ENCODE data around the gene HTR3A. TPM values are rescaled to one million over a fixed set of nuclear protein-coding genes. Genes with fewer than 3 reads are reported as not detected.

HTR3A gene
- total RNA-seq, 1 donor from 2014 or later, result not detected

DNA sequence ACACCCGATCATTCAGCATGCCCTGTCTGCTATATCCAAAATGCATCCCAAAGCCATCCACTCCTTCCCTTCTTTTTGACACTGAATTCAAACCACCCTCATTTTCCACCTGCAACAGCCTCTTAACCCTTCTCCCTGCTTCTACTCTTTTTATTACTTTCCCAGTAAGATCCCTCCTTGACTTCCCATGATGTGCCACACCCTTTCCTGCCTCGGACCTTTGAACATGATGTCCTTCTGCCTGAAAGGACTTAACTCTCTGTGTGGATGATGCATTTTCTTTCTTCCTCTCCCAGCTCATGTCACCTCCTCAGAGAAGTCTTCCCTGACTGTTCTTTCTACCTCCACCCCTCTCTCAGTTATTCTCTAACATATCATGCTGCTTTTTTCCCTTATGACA is 36.5 kb downstream of the HTR3A start:
- no peak overlapping the region for H3K4me3 Mint-ChIP-seq (ENCODE audit: unreplicated experiment)
- H3K27ac Mint-ChIP-seq (ENCODE audit: unreplicated experiment), result no peak overlapping the region
- TF ChIP-seq, protein P1, sequence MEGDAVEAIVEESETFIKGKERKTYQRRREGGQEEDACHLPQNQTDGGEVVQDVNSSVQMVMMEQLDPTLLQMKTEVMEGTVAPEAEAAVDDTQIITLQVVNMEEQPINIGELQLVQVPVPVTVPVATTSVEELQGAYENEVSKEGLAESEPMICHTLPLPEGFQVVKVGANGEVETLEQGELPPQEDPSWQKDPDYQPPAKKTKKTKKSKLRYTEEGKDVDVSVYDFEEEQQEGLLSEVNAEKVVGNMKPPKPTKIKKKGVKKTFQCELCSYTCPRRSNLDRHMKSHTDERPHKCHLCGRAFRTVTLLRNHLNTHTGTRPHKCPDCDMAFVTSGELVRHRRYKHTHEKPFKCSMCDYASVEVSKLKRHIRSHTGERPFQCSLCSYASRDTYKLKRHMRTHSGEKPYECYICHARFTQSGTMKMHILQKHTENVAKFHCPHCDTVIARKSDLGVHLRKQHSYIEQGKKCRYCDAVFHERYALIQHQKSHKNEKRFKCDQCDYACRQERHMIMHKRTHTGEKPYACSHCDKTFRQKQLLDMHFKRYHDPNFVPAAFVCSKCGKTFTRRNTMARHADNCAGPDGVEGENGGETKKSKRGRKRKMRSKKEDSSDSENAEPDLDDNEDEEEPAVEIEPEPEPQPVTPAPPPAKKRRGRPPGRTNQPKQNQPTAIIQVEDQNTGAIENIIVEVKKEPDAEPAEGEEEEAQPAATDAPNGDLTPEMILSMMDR (IDR thresholded peaks at IDR 0.05; ENCODE audit: unreplicated experiment), result no peak
- no peak for DNase-seq (ENCODE audit: low spot score)
- no peaks in the 10 kb centered on the region for H3K36me3 Mint-ChIP-seq (ENCODE audit: low read depth, unreplicated experiment)
- H3K9me3 Mint-ChIP-seq (ENCODE audit: unreplicated experiment), result no peaks in the 10 kb centered on the region
- no peaks in the 10 kb centered on the region for H3K27me3 Mint-ChIP-seq (ENCODE audit: unreplicated experiment)
- H3K4me1 Mint-ChIP-seq (ENCODE audit: unreplicated experiment), result no peaks in the 10 kb centered on the region

DNA sequence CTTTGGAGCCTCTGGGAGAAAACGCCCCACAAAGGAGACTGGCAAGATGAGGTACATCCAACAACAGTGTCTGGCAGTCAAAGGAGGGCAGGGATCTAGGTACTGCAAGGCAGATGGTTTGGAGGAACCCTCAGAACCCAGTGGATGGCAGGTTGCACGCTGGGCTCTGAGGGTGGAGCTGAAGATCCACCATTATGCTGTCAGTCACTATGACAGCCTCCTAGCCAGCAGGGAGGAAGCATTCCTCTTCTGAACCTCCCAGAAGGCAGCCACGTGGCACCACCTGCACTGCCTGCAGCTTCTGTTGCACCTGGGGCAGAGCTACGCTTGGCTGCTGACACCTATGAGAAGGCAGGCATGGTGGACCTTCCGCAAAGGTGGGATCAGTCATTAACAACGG is 40.2 kb downstream of the HTR3A start:
- no peak overlapping the region for H3K4me3 Mint-ChIP-seq (ENCODE audit: unreplicated experiment)

DNA sequence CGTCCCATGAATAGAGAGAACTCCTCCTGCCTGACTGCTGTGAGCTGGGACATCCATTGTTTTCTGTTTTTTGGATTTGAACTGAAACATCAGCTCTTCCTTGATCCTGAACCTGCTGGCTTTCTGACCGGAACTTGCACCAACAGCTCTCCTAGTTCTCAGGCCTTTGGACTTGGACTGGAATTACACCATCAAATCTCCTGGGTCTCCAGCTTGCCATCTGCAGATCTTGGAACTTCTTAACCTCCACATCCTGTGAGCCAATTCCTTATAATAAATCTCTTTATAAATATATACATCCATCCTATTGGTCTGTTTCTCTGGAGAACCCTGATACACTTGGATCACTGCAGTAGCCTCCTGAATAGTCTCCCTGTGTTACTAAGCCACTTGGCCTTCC is 42.1 kb downstream of the HTR3A start:
- TF ChIP-seq, protein P1 (IDR thresholded peaks at IDR 0.05; ENCODE audit: unreplicated experiment), result no peak
- no peaks in the 10 kb centered on the region for H3K36me3 Mint-ChIP-seq (ENCODE audit: low read depth, unreplicated experiment)
- no peaks in the 10 kb centered on the region for H3K27me3 Mint-ChIP-seq (ENCODE audit: unreplicated experiment)
- no peak for DNase-seq (ENCODE audit: low spot score)
- H3K9me3 Mint-ChIP-seq (ENCODE audit: unreplicated experiment), result no peaks in the 10 kb centered on the region
- H3K4me1 Mint-ChIP-seq (ENCODE audit: unreplicated experiment), result no peaks in the 10 kb centered on the region
- no peak overlapping the region for H3K27ac Mint-ChIP-seq (ENCODE audit: unreplicated experiment)
- no peak overlapping the region for H3K4me3 Mint-ChIP-seq (ENCODE audit: unreplicated experiment)

More for the DNA sequence above, 40.2 kb downstream of the HTR3A start:
- DNase-seq (ENCODE audit: low spot score), result no peak
- Mint-ChIP-seq H3K27me3 (ENCODE audit: unreplicated experiment) (no peaks in the 10 kb centered on the region), H3K36me3 (ENCODE audit: low read depth, unreplicated experiment) (no peaks in the 10 kb centered on the region), H3K4me1 (ENCODE audit: unreplicated experiment) (no peaks in the 10 kb centered on the region), H3K9me3 (ENCODE audit: unreplicated experiment) (no peaks in the 10 kb centered on the region), H3K27ac (ENCODE audit: unreplicated experiment) (no peak overlapping the region)
- TF ChIP-seq, protein P1 (IDR thresholded peaks at IDR 0.05; ENCODE audit: unreplicated experiment), result no peak

DNA sequence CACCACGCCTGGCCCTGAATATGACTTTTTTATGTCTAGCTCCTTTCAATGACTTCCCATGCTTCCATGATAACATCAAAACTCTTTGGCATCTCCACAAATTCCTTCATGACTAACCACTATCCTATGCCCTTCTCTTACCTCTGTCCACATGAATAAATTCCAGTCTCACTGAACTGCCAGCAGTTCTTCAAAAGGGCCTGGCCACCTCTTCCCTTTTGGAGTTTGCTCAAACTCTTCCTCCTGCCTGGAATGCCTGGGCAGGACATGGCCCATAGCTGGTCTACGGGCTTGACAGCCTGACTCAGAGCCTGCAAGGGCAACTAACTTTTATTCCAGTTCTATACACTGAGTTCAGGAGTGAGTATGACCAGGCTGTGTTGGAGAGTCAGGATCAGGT is 42.8 kb downstream of the HTR3A start:
- Mint-ChIP-seq H3K27me3 (ENCODE audit: unreplicated experiment) (no peaks in the 10 kb centered on the region), H3K4me1 (ENCODE audit: unreplicated experiment) (no peaks in the 10 kb centered on the region), H3K9me3 (ENCODE audit: unreplicated experiment) (no peaks in the 10 kb centered on the region), H3K4me3 (ENCODE audit: unreplicated experiment) (no peak overlapping the region), H3K36me3 (ENCODE audit: low read depth, unreplicated experiment) (no peaks in the 10 kb centered on the region), H3K27ac (ENCODE audit: unreplicated experiment) (no peak overlapping the region)
- TF ChIP-seq, protein P1 (IDR thresholded peaks at IDR 0.05; ENCODE audit: unreplicated experiment), result no peak
- DNase-seq (ENCODE audit: low spot score), result no peak

DNA sequence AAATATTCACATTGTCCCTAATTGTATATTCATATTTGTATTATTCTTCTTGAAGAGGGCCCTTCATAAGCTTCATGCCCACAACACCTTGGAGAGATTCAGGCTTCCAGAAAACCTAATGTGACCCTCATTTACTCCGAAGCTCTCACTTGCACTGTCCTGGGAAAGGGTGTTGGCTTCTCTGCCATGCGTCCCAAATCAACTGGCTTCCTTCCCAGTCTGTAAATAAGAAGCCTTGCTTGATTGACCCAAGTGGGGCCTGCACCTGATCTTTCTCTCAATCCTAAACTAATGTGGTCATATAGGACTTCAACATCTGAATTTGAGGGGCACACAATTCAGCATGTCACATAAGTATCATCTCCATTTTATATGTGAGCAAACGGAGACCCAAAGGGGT is 44.1 kb downstream of the HTR3A start:
- no peak for DNase-seq (ENCODE audit: low spot score)
- TF ChIP-seq, protein P1 (IDR thresholded peaks at IDR 0.05; ENCODE audit: unreplicated experiment), result no peak
- Mint-ChIP-seq H3K4me1 (ENCODE audit: unreplicated experiment) (no peaks in the 10 kb centered on the region), H3K9me3 (ENCODE audit: unreplicated experiment) (no peaks in the 10 kb centered on the region), H3K36me3 (ENCODE audit: low read depth, unreplicated experiment) (no peaks in the 10 kb centered on the region), H3K27ac (ENCODE audit: unreplicated experiment) (no peak overlapping the region), H3K27me3 (ENCODE audit: unreplicated experiment) (no peaks in the 10 kb centered on the region), H3K4me3 (ENCODE audit: unreplicated experiment) (no peak overlapping the region)
